ENCODE data around the gene ABLIM1.
A peak's percentile ranks its signal among the peaks of the same experiment; 100 is the strongest.

Gene ABLIM1

GRCh38 chr10:114539623-114540022 is 118.5 kb downstream of the ABLIM1 start:
- H3K4me3 ChIP-seq (ENCODE audit: low read length), result no peak overlapping the region
- no peak for DNase-seq (ENCODE audit: low read depth, low spot score)

- DNase-seq (ENCODE audit: low read depth, low spot score), result peak; percentile 97
- peak overlapping the region; percentile 32 for H3K4me3 ChIP-seq (ENCODE audit: low read length)
Observed at GRCh38 chr10:114538181-114538906, 119.7 kb downstream of the ABLIM1 start.

- H3K4me3 ChIP-seq (ENCODE audit: low read length), result no peak overlapping the region
- DNase-seq (ENCODE audit: low read depth, low spot score), result no peak
Observed at GRCh38 chr10:114537736-114538135, 120.3 kb downstream of the ABLIM1 start.

GRCh38 chr10:114534571-114534981 is 123.5 kb downstream of the ABLIM1 start:
- no peak for DNase-seq (ENCODE audit: low read depth, low spot score)
- no peak overlapping the region for H3K4me3 ChIP-seq (ENCODE audit: low read length)

GRCh38 chr10:114532226-114532625 is 125.8 kb downstream of the ABLIM1 start:
- no peak overlapping the region for H3K4me3 ChIP-seq (ENCODE audit: low read length)
- DNase-seq (ENCODE audit: low read depth, low spot score), result no peak

- H3K4me3 ChIP-seq (ENCODE audit: low read length), result peak overlapping the region; percentile 53
- peak; percentile 99 for DNase-seq (ENCODE audit: low read depth, low spot score)
Observed at GRCh38 chr10:114526504-114527238, 131.4 kb downstream of the ABLIM1 start.

GRCh38 chr10:114526126-114526503 is 132.0 kb downstream of the ABLIM1 start:
- peak; percentile 79 for DNase-seq (ENCODE audit: low read depth, low spot score)
- H3K4me3 ChIP-seq (ENCODE audit: low read length), result peak overlapping the region; percentile 53

GRCh38 chr10:114525368-114525949 is 132.6 kb downstream of the ABLIM1 start:
- peak; percentile 50 for DNase-seq (ENCODE audit: low read depth, low spot score)
- peak overlapping the region; percentile 53 for H3K4me3 ChIP-seq (ENCODE audit: low read length)

- DNase-seq (ENCODE audit: low read depth, low spot score), result no peak
- H3K4me3 ChIP-seq (ENCODE audit: low read length), result no peak overlapping the region
Observed at GRCh38 chr10:114523876-114524275, 134.2 kb downstream of the ABLIM1 start.

- no peak for DNase-seq (ENCODE audit: low read depth, low spot score)
Observed at GRCh38 chr10:114521255-114521654, 136.8 kb downstream of the ABLIM1 start.

GRCh38 chr10:114520453-114520852 is 137.6 kb downstream of the ABLIM1 start:
- no peak overlapping the region for H3K4me3 ChIP-seq (ENCODE audit: low read length)
- no peak for DNase-seq (ENCODE audit: low read depth, low spot score)

More at GRCh38 chr10:114521255-114521654, 136.8 kb downstream of the ABLIM1 start:
- no peak overlapping the region for H3K4me3 ChIP-seq (ENCODE audit: low read length)

- no peak overlapping the region for H3K4me3 ChIP-seq (ENCODE audit: low read length)
Observed at GRCh38 chr10:114519756-114520293, 138.2 kb downstream of the ABLIM1 start.

GRCh38 chr10:114519306-114519669 is 138.8 kb downstream of the ABLIM1 start:
- no peak overlapping the region for H3K4me3 ChIP-seq (ENCODE audit: low read length)
- DNase-seq (ENCODE audit: low read depth, low spot score), result no peak

More at GRCh38 chr10:114519756-114520293, 138.2 kb downstream of the ABLIM1 start:
- no peak for DNase-seq (ENCODE audit: low read depth, low spot score)

GRCh38 chr10:114518401-114519305 is 139.4 kb downstream of the ABLIM1 start:
- no peak for DNase-seq (ENCODE audit: low read depth, low spot score)
- no peak overlapping the region for H3K4me3 ChIP-seq (ENCODE audit: low read length)

GRCh38 chr10:114517368-114518250 is 140.5 kb downstream of the ABLIM1 start:
- no peak for DNase-seq (ENCODE audit: low read depth, low spot score)
- no peak overlapping the region for H3K4me3 ChIP-seq (ENCODE audit: low read length)

- no peak for DNase-seq (ENCODE audit: low read depth, low spot score)
- H3K4me3 ChIP-seq (ENCODE audit: low read length), result no peak overlapping the region
Observed at GRCh38 chr10:114516356-114516755, 141.7 kb downstream of the ABLIM1 start.

GRCh38 chr10:114515298-114515914 is 142.7 kb downstream of the ABLIM1 start:
- DNase-seq (ENCODE audit: low read depth, low spot score), result no peak
- H3K4me3 ChIP-seq (ENCODE audit: low read length), result no peak overlapping the region

- DNase-seq (ENCODE audit: low read depth, low spot score), result no peak
- H3K4me3 ChIP-seq (ENCODE audit: low read length), result no peak overlapping the region
Observed at GRCh38 chr10:114513381-114513792, 144.7 kb downstream of the ABLIM1 start.

Measured in Jurkat, Clone E6-1 (cell line).